ENCODE results near the gene BOLA1. TPM values are rescaled to one million over a fixed set of nuclear protein-coding genes. Genes with fewer than 3 reads are reported as not detected.

Gene BOLA1
- total RNA-seq, 1 experiment from 2014 or later, result 15.3 TPM

DNA sequence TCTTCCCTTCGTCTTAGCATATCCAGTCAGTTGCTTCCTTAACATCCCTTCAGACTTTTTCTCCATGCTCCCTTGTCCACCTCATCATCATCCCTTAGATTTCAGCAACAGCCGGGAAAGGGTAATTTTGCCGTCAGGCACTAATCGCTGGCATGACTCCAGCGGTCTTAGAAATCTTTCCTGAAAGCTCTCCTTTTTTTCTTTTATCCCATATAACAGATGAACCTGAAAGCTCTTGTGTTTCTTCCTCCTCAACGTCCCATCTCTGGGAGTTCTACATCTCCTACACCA is 10.4 kb upstream of the BOLA1 start:
- no peak for DNase-seq (ENCODE audit: low spot score)
- Mint-ChIP-seq H3K36me3 (no peaks in the 10 kb centered on the region), H3K9me3 (no peaks in the 10 kb centered on the region), H3K4me3 (no peak overlapping the region), H3K4me1 (peaks cover 4% of the 10 kb centered on the region), H3K27me3 (ENCODE audit: low read depth) (no peaks in the 10 kb centered on the region), H3K27ac (no peak overlapping the region)
- POLR2A ChIA-PET, result interaction anchor here (1.2 to 6.1 kb wide), 8 partner anchors 11 to 274 kb away, joined by 3 to 42 read pairs (median 17); partner anchors contain the start of genes BOLA1, OTUD7B and SF3B4
- TF ChIP-seq, protein P1, sequence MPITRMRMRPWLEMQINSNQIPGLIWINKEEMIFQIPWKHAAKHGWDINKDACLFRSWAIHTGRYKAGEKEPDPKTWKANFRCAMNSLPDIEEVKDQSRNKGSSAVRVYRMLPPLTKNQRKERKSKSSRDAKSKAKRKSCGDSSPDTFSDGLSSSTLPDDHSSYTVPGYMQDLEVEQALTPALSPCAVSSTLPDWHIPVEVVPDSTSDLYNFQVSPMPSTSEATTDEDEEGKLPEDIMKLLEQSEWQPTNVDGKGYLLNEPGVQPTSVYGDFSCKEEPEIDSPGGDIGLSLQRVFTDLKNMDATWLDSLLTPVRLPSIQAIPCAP (CRISPR knock-in tag; IDR thresholded peaks at IDR 0.05), result no peak
- TF ChIP-seq, protein P2, sequence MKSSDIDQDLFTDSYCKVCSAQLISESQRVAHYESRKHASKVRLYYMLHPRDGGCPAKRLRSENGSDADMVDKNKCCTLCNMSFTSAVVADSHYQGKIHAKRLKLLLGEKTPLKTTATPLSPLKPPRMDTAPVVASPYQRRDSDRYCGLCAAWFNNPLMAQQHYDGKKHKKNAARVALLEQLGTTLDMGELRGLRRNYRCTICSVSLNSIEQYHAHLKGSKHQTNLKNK (CRISPR knock-in tag; IDR thresholded peaks at IDR 0.05), result no peak
- no peak for TF ChIP-seq NFATC4 (CRISPR knock-in tag; IDR thresholded peaks at IDR 0.05)
- TF ChIP-seq, protein P3, sequence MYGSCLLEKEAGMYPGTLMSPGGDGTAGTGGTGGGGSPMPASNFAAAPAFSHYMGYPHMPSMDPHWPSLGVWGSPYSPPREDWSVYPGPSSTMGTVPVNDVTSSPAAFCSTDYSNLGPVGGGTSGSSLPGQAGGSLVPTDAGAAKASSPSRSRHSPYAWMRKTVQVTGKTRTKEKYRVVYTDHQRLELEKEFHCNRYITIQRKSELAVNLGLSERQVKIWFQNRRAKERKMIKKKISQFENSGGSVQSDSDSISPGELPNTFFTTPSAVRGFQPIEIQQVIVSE (CRISPR knock-in tag; IDR thresholded peaks at IDR 0.05; ENCODE audit: borderline replicate concordance), result no peak
- TF ChIP-seq HMGA2 (CRISPR knock-in tag; IDR thresholded peaks at IDR 0.05), result no peak
- no peak for TF ChIP-seq ZNF671 (CRISPR knock-in tag; IDR thresholded peaks at IDR 0.05)
- TF ChIP-seq, protein P4, sequence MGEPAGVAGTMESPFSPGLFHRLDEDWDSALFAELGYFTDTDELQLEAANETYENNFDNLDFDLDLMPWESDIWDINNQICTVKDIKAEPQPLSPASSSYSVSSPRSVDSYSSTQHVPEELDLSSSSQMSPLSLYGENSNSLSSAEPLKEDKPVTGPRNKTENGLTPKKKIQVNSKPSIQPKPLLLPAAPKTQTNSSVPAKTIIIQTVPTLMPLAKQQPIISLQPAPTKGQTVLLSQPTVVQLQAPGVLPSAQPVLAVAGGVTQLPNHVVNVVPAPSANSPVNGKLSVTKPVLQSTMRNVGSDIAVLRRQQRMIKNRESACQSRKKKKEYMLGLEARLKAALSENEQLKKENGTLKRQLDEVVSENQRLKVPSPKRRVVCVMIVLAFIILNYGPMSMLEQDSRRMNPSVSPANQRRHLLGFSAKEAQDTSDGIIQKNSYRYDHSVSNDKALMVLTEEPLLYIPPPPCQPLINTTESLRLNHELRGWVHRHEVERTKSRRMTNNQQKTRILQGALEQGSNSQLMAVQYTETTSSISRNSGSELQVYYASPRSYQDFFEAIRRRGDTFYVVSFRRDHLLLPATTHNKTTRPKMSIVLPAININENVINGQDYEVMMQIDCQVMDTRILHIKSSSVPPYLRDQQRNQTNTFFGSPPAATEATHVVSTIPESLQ (CRISPR knock-in tag; IDR thresholded peaks at IDR 0.05), result no peak
- TF ChIP-seq TEAD1 (CRISPR knock-in tag; IDR thresholded peaks at IDR 0.05), result no peak
- no peak for TF ChIP-seq MXD4 (CRISPR knock-in tag; IDR thresholded peaks at IDR 0.05; ENCODE audit: borderline replicate concordance)
- no peak for TF ChIP-seq SP1 (CRISPR knock-in tag; conservative IDR thresholded peaks at IDR 0.05)
- no peak for TF ChIP-seq ELF4 (CRISPR knock-in tag; IDR thresholded peaks at IDR 0.05; ENCODE audit: low read depth)
- no peak for TF ChIP-seq ZNF423 (CRISPR knock-in tag; IDR thresholded peaks at IDR 0.05)
- TF ChIP-seq, protein P5, sequence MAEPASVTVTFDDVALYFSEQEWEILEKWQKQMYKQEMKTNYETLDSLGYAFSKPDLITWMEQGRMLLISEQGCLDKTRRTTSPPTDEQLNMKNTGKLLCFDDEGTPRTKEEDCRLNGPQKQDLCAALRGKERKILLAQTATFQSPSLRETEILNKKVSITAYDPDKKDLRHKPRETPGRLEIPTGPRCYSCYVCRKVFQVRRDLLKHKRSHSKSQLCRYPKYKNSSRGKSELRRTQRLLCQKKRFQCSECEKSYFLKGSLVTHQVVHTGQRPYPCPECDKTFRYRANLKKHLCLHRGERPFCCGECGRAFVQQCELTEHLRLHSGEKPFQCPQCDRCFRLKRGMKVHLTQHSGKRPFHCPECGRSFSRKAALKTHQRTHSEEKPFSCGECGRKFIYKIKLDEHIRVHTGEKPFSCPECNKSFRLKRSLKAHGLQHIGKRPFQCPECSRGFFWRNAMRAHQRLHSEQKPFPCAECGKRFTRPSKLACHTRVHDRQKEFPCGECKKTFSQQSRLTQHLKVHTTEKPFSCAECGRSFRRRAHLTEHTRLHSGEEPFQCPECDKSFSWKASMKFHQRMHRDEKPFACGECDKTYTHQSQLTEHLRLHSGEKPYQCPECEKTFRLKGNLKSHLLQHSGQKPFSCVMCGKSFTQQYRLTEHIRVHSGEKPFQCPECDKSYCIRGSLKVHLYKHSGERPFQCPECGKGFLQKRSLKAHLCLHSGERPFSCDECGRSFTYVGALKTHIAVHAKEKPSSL (CRISPR knock-in tag; conservative IDR thresholded peaks at IDR 0.05), result no peak
- TF ChIP-seq, protein P6, sequence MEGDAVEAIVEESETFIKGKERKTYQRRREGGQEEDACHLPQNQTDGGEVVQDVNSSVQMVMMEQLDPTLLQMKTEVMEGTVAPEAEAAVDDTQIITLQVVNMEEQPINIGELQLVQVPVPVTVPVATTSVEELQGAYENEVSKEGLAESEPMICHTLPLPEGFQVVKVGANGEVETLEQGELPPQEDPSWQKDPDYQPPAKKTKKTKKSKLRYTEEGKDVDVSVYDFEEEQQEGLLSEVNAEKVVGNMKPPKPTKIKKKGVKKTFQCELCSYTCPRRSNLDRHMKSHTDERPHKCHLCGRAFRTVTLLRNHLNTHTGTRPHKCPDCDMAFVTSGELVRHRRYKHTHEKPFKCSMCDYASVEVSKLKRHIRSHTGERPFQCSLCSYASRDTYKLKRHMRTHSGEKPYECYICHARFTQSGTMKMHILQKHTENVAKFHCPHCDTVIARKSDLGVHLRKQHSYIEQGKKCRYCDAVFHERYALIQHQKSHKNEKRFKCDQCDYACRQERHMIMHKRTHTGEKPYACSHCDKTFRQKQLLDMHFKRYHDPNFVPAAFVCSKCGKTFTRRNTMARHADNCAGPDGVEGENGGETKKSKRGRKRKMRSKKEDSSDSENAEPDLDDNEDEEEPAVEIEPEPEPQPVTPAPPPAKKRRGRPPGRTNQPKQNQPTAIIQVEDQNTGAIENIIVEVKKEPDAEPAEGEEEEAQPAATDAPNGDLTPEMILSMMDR (IDR thresholded peaks at IDR 0.05), result no peak
- TF ChIP-seq SOX15 (CRISPR knock-in tag; IDR thresholded peaks at IDR 0.05), result no peak
- TF ChIP-seq NFE2L1 (CRISPR knock-in tag; IDR thresholded peaks at IDR 0.05), result no peak
- TF ChIP-seq, protein P7, sequence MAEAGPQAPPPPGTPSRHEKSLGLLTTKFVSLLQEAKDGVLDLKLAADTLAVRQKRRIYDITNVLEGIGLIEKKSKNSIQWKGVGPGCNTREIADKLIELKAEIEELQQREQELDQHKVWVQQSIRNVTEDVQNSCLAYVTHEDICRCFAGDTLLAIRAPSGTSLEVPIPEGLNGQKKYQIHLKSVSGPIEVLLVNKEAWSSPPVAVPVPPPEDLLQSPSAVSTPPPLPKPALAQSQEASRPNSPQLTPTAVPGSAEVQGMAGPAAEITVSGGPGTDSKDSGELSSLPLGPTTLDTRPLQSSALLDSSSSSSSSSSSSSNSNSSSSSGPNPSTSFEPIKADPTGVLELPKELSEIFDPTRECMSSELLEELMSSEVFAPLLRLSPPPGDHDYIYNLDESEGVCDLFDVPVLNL (CRISPR knock-in tag; IDR thresholded peaks at IDR 0.05; ENCODE audit: borderline replicate concordance, low read depth), result no peak
- TF ChIP-seq, protein P8, sequence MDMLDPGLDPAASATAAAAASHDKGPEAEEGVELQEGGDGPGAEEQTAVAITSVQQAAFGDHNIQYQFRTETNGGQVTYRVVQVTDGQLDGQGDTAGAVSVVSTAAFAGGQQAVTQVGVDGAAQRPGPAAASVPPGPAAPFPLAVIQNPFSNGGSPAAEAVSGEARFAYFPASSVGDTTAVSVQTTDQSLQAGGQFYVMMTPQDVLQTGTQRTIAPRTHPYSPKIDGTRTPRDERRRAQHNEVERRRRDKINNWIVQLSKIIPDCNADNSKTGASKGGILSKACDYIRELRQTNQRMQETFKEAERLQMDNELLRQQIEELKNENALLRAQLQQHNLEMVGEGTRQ (CRISPR knock-in tag; IDR thresholded peaks at IDR 0.05), result no peak
- no peak for TF ChIP-seq MYBL2 (CRISPR knock-in tag; IDR thresholded peaks at IDR 0.05)
- CTCF ChIA-PET, result interaction anchor here (0.6 to 3.0 kb wide), 7 partner anchors 11 to 298 kb away, joined by 3 to 25 read pairs (median 5); no protein-coding TSS in a partner anchor
- ATAC-seq, result no peak
